Hypothalamus (tissue), 51 donors: ENCODE results near the gene MCEE.
A peak's percentile ranks its signal among the peaks of the same experiment; 100 is the strongest.
"Not testable (repeated sequence)": the region's sequence is repeated elsewhere in the genome, so short reads cannot be mapped to it uniquely, and the experiment has no call there.

Experiments
- DNase-seq, 51 donors: peaks; one replicate each; lab custom pipeline; 2025; lab: John Stamatoyannopoulos, UW

Gene MCEE

GRCh38 chr2:71083752-71084312 lies 46.2 kb downstream of the MCEE start:
- DNase-seq = not testable (repeated sequence)

GRCh38 chr2:71083297-71083696 lies 46.7 kb downstream of the MCEE start:
- DNase-seq = not testable (repeated sequence)

GRCh38 chr2:71082402-71083252 lies 47.4 kb downstream of the MCEE start:
- DNase-seq = no peak

- DNase-seq = no peak
Measured at GRCh38 chr2:71078624-71079023, 51.4 kb downstream of the MCEE start.

- no peak for DNase-seq
Measured at GRCh38 chr2:71074893-71075395, 55.1 kb downstream of the MCEE start.

- no peak for DNase-seq
Measured at GRCh38 chr2:71073475-71073874, 56.6 kb downstream of the MCEE start.

GRCh38 chr2:71072492-71072891 lies 57.5 kb downstream of the MCEE start:
- no peak for DNase-seq

GRCh38 chr2:71071681-71072398 lies 58.2 kb downstream of the MCEE start:
- peak in 10 of 51 donors; percentile 4 to 30 (median 12) for DNase-seq

GRCh38 chr2:71070294-71071093 lies 59.5 kb downstream of the MCEE start:
- peak in 13 of 51 donors; percentile 4 to 28 (median 12) for DNase-seq

- no peak for DNase-seq
Measured at GRCh38 chr2:71069376-71069775, 60.7 kb downstream of the MCEE start.

GRCh38 chr2:71068218-71069035 lies 61.6 kb downstream of the MCEE start, which contains the start of gene NAGK:
Gene NAGK (plus strand): TSS chr2:71068648. CDS start chr2:71068684, 36 bp downstream.
- peak; percentile 87 to 100 (median 97) for DNase-seq

GRCh38 chr2:71067567-71068217 lies 62.3 kb downstream of the MCEE start:
- peak in 7 of 51 donors; percentile 34 to 66 (median 44) for DNase-seq

GRCh38 chr2:71066856-71067255 lies 63.2 kb downstream of the MCEE start:
- no peak for DNase-seq

GRCh38 chr2:71064754-71065621 lies 65.0 kb downstream of the MCEE start:
- DNase-seq = peak in 1 of 51 donors; percentile 7

- DNase-seq = no peak
Measured at GRCh38 chr2:71064110-71064611, 65.9 kb downstream of the MCEE start.

GRCh38 chr2:71063216-71063615 lies 66.8 kb downstream of the MCEE start:
- no peak for DNase-seq

GRCh38 chr2:71060871-71061270 lies 69.2 kb downstream of the MCEE start:
- peak in 1 of 51 donors; percentile 19 for DNase-seq

GRCh38 chr2:71060211-71060610 lies 69.8 kb downstream of the MCEE start:
- DNase-seq = no peak
